GM13976 (cell line): ENCODE data around the gene P2RX4.
"Not testable (repeated sequence)": the region's sequence is repeated elsewhere in the genome, so short reads cannot be mapped to it uniquely, and the experiment has no call there.

Experiments
- DNase-seq: peaks from one replicate; pipeline ENCODE4 v3.0.0; 2012; ENCODE audit warnings: low spot score
- in situ Hi-C: fragments of 300-500 bp; cut with MboI; formaldehyde crosslinking; loops from one replicate; pipeline ENCODE4 v1.12.0; 2022; ENCODE audit warnings: low sequenced_read_pairs, mixed read lengths, inconsistent platforms; ENCODE audit not compliant: unreplicated experiment
- TF ChIP-seq, protein P1 (sequence below): IDR thresholded peaks from 2 replicates; pipeline ENCODE4 v1.5.1; 2012; ENCODE audit warnings: borderline replicate concordance, mild to moderate bottlenecking; ENCODE audit not compliant: insufficient read depth; ENCODE audit errors: extremely low read depth, missing control alignments, control extremely low read depth

The P2RX4 gene

DNA sequence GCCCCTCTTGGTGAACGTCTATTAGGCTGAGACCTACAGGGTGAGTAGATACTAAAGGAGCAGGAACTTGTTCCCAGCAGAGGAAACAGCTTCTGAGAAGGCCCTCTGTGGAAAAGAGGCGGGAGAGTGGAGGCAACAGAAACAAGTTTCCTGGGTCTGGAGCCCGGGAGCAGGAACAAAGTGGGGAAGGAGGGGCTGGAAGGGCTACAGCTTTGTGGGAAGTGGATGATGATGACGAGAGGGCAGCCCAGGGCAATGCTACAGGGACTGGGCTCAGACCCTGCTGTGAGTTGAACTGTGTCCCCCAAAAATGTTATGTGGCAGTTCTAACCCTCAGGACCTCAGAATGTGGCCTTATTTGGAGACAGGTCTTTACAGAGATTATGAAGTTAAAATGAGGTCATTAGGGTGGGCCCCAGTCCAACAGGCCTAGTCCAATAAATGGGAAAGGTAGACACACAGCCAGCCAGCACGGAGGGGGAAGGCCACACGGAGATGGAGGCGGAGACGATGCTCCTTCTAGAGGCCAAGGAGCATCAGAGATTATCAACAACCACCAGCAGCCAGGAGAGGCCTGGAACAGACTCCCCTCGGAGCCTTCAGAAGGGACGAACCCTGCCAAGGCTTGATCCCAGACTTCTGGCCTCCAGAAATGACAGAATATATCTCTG, 72.3 kb downstream of the P2RX4 start:
- TF ChIP-seq, protein P1, sequence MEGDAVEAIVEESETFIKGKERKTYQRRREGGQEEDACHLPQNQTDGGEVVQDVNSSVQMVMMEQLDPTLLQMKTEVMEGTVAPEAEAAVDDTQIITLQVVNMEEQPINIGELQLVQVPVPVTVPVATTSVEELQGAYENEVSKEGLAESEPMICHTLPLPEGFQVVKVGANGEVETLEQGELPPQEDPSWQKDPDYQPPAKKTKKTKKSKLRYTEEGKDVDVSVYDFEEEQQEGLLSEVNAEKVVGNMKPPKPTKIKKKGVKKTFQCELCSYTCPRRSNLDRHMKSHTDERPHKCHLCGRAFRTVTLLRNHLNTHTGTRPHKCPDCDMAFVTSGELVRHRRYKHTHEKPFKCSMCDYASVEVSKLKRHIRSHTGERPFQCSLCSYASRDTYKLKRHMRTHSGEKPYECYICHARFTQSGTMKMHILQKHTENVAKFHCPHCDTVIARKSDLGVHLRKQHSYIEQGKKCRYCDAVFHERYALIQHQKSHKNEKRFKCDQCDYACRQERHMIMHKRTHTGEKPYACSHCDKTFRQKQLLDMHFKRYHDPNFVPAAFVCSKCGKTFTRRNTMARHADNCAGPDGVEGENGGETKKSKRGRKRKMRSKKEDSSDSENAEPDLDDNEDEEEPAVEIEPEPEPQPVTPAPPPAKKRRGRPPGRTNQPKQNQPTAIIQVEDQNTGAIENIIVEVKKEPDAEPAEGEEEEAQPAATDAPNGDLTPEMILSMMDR: no peak
- DNase-seq: no peak
- in situ Hi-C loops: no loop called here

DNA sequence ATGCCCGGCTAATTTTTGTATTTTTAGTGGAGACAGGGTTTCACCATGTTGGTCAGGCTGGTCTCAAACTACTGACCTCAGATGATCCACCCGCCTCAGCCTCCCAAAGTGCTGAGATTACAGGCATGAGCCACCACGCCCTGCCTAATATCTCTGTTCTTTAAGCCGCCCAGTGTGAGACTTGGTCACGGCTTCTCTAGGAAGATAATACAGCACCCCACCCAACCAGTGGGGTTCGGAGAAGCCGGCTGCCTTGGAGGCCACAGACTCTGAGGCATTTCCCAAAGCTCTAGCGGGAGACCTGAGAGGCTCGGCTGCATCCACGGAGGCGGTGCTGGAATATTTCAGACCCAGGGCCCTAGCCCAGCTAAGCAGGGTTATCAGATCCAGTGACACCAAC, 73.0 kb downstream of the P2RX4 start:
- in situ Hi-C loops, DNase-seq: not testable (repeated sequence)

DNA sequence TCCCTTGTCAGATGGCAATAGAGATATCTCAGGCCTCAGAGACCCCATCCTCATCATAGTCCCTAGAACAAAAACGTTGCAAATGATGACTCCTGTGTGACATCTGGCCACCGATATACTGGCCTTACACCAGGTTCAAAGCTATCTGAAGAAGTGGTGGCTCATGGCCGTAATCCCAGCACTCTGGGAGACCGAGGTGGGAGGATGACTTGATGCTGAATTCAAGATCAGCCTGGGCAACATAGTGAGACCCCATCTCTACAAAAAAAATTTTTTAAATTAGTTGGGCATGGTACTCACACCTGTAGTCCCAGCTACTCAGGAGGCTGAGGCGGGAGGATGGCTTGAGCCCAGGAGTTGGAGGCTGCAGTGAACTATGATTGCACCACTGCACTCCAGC, 73.5 kb downstream of the P2RX4 start:
- DNase-seq: no peak
- in situ Hi-C loops: no loop called here
- TF ChIP-seq, protein P1: no peak
